ENCODE data around the gene CAPZB. TPM values are rescaled to one million over a fixed set of nuclear protein-coding genes. Genes with fewer than 3 reads are reported as not detected.

CAPZB gene
- polyA plus RNA-seq, 1 of the 3 experiments (the other 2 are of a cell fraction), result 122 TPM

GRCh38 chr1:19401535-19401889 lies 83.8 kb downstream of the CAPZB start:
- TF ChIP-seq MEF2A (IDR thresholded peaks at IDR 0.05; ENCODE audit: borderline replicate concordance, low read depth), result no peak
- TF ChIP-seq, protein P1, sequence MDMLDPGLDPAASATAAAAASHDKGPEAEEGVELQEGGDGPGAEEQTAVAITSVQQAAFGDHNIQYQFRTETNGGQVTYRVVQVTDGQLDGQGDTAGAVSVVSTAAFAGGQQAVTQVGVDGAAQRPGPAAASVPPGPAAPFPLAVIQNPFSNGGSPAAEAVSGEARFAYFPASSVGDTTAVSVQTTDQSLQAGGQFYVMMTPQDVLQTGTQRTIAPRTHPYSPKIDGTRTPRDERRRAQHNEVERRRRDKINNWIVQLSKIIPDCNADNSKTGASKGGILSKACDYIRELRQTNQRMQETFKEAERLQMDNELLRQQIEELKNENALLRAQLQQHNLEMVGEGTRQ (IDR thresholded peaks at IDR 0.05; ENCODE audit: borderline replicate concordance, low read depth, low read length), result no peak
- TF ChIP-seq GATA2 (CRISPR knock-in tag; IDR thresholded peaks at IDR 0.05), result no peak
- TF ChIP-seq CHD2 (IDR thresholded peaks at IDR 0.05; ENCODE audit: low read length, partially characterized antibody), result no peak
- TF ChIP-seq NFIC (IDR thresholded peaks at IDR 0.05; ENCODE audit: borderline replicate concordance), result no peak
- no peak for TF ChIP-seq FOSL2 (IDR thresholded peaks at IDR 0.05; ENCODE audit: borderline replicate concordance, low read depth)
- no peak for TF ChIP-seq MXI1 (IDR thresholded peaks at IDR 0.05; ENCODE audit: low read depth, low read length)
- TF ChIP-seq SIN3A (IDR thresholded peaks at IDR 0.05; ENCODE audit: borderline replicate concordance, low read depth, low read length), result no peak
- TF ChIP-seq RFX5 (IDR thresholded peaks at IDR 0.05; ENCODE audit: low read length), result no peak
- TF ChIP-seq RXRA (IDR thresholded peaks at IDR 0.05; ENCODE audit: borderline replicate concordance, low read depth), result no peak
- no peak for TF ChIP-seq REST (IDR thresholded peaks at IDR 0.05; ENCODE audit: low read depth, low read length)
- no peak for TF ChIP-seq SMC3 (IDR thresholded peaks at IDR 0.05; ENCODE audit: low read depth, low read length)
- TF ChIP-seq FOXJ3 (CRISPR knock-in tag; IDR thresholded peaks at IDR 0.05), result no peak
- H3K79me2 ChIP-seq (ENCODE audit: insufficient read depth), result peaks cover 96% of the 10 kb centered on the region
- no peaks in the 10 kb centered on the region for H3K27me3 ChIP-seq (ENCODE audit: insufficient read depth)
- peaks cover 95% of the 10 kb centered on the region for H4K20me1 ChIP-seq (ENCODE audit: insufficient read depth)
- no peak overlapping the region for H3K9ac ChIP-seq
- no peaks in the 10 kb centered on the region for H3F3A ChIP-seq (replicated peaks; ENCODE audit: insufficient read depth)
- H3K9me2 ChIP-seq, result no peaks in the 10 kb centered on the region
- no peaks in the 10 kb centered on the region for H3K9me3 ChIP-seq
- no peak overlapping the region; a peak in 1 of 4 replicates for H3K27ac ChIP-seq (ENCODE audit: low read depth in 2 of 2, low read length in 1 of 2)
- DNase-seq, result no peak
- H3K4me2 ChIP-seq, result no peak overlapping the region
- ChIA-PET CTCF (interaction anchor here (0.8 to 8.2 kb wide), 8 partner anchors 9 to 252 kb away, joined by 3 to 68 read pairs (median 3); no protein-coding TSS in a partner anchor), POLR2A (no interaction called here)
- peaks cover 0 to 15% of the 10 kb centered on the region in 2 experiments for H3K36me3 ChIP-seq (replicated peaks in 1 of 2; ENCODE audit: control insufficient read depth in 1 of 2, insufficient read depth in 2 of 2, low read length in 1 of 2)
- 96% methylated on average over 3 of the region's 3 CpGs for WGBS (ENCODE audit: low lambda C conversion rate)
- H2AFZ ChIP-seq (ENCODE audit: low read depth), result no peak overlapping the region
- peaks cover 6 to 42% of the 10 kb centered on the region in 2 experiments; a peak in 3 of 4 replicates for H3K4me1 ChIP-seq (ENCODE audit: control insufficient read depth in 1 of 2, insufficient read depth in 2 of 2, low read depth in 1 of 2, low read length in 1 of 2)
- H3K4me3 ChIP-seq (ENCODE audit: low read depth in 2 of 2, low read length in 1 of 2), result no peak overlapping the region

Measured in SK-N-SH (cell line).